Transverse colon (tissue), 3 donors: ENCODE data around the gene HSDL1.

ENCODE experiments used
- CTCF ChIP-seq, 5 experiments: fragments of 200-600 bp in 3 of 5; fragments of 450-650 bp in 2 of 5; sonication (generic) in 3 of 5; IDR thresholded peaks; 1 replicate in 2 of 5; 2 replicates in 3 of 5; pipeline ENCODE4 v1.5.1; 2016 to 2017; ENCODE audit warnings: antibody characterized with exemption in 5 of 5, inconsistent platforms in 3 of 5, mild to moderate bottlenecking in 2 of 5, moderate library complexity in 1 of 5
- POLR2A ChIP-seq: fragments of 450-650 bp; IDR thresholded peaks from one replicate; pipeline ENCODE4 v1.6.1; 2016; ENCODE audit warnings: antibody characterized with exemption, mild to moderate bottlenecking, moderate library complexity

- TF ChIP-seq CTCF (IDR thresholded peaks at IDR 0.05): no peak
- TF ChIP-seq POLR2A: no peak
Observed at GRCh38 chr16:84177741-84178073, 32.7 kb upstream of the HSDL1 start.
